K562 treated with DMSO at 1 percent for 48 hours (cell line): ENCODE measurements around the gene MRPL2. TPM values are rescaled to one million over a fixed set of nuclear protein-coding genes. Genes with fewer than 3 reads are reported as not detected.

Source experiments
- total RNA-seq: library from RNA; unstranded; fragments of 300-600 nt; gene quantifications from 2 replicates; pipeline ENCODE4 v1.2.3, GENCODE V29; 2022; ENCODE audit warnings: low replicate concordance; ENCODE audit errors: extremely low read depth

MRPL2 gene
- not detected in 2 replicates for total RNA-seq

GRCh38 chr6:43059168-43060033 is at the start of gene MRPL2, which contains the start of gene KLC4:
TSS of gene MRPL2 (minus strand) at chr6:43059434. CDS start at chr6:43059381, 53 bp downstream.
TSS of gene KLC4 (plus strand) at chr6:43059631. CDS start at chr6:43061336, 1,705 bp downstream.

GRCh38 chr6:43075670-43076463 is 16.6 kb upstream of the MRPL2 start, which contains the start of gene PTK7:
TSS of gene PTK7 (plus strand) at chr6:43076314. CDS start at chr6:43076489, 175 bp downstream.

GRCh38 chr6:43053545-43054205 is 5.6 kb downstream of the MRPL2 start, which contains the start of gene CUL7:
TSS of gene CUL7 (minus strand) at chr6:43053851. CDS start at chr6:43052788, 1,063 bp downstream.

DNA sequence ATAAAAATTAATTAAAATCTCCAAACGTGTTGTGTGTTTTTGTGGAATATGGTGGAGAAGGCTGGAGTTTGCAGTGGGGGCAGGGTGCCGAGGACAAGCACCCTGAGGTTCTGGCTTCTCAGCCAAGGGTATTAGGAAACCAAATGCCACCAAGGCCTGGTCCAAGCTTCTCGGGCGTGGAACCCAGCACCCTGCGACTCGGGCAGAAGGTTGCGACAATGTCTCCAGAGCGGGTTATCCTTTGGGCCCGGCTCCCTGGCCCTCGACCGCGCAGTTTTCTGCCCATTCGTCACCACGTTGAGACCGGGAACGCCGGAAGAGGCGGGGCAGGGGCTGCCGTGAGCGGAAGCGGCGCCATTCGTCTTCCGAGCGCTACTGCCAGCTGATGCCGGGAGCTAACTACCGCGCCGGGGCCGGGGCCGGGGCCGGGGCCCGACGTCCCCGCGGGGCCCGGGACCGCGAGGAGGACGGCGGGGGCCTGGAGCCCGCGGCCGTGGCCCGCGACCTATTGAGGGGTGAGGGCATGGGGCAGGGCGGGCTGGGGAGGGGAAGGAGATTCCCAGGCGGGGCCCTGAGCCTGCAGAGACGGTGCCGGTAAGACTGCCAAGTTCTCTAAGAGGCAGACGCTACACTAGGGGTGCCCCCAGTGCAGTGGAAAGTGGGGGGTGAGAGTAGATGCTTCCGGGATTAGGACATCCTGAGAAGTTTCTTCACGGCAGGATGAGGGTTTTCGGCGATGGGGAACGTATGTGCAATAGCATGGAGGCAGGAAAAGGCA is 37.8 kb downstream of the MRPL2 start, which contains the start of gene RRP36:
RRP36 (plus strand) TSS at position 354 of the 778 bp plus-strand sequence; CDS start at position 386, 32 bp downstream.

DNA sequence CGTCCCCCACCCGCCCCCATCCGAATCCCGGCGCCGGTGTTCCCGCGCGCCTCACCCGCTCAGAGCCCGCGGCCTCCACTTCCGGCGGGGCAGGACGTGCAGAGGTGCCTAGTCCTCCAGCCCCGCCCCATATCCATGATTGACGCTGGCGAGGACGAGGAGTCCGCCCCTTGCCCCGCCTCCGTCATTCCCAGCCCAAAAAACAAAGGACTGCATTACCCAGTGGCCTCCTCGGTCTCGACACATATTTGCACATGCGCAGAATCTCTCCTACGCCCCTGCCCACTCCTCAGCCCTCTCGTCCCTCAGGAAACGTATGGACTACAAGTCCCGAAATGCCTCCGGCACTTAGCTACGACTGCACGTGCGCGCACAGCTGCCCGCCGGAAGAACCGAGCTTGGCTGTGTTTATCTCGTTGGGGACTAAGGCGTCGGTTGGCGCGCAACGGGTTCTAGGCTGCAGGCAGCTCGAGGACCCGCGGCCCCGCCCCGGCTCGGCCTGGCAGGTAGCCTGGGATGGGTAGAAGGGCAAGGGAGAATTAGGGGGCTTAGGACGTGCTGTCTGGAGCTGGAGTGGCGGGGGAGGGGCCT is 45.3 kb downstream of the MRPL2 start, which contains the start of the genes KLHDC3 and MEA1:
KLHDC3 (plus strand) TSS at position 407 of the 591 bp plus-strand sequence. CDS start 2,944 bp downstream, outside the sequence.
MEA1 (minus strand) TSS at position 104 of the 591 bp plus-strand sequence. CDS start 133 bp downstream, outside the sequence.

Other genes with a start within 250 kb of the MRPL2 start
- gene RPL7L1, start 179.8 kb downstream of the MRPL2 start, total RNA-seq: not detected in 2 replicates
- gene PTCRA, start 143.4 kb downstream of the MRPL2 start, total RNA-seq: not detected in 2 replicates
- gene CNPY3, start 130.0 kb downstream of the MRPL2 start, total RNA-seq: not detected in 2 replicates
- not detected in 2 replicates for gene GNMT, start 98.7 kb downstream of the MRPL2 start, total RNA-seq
- not detected in 2 replicates for gene PEX6, start 80.3 kb downstream of the MRPL2 start, total RNA-seq
- gene PPP2R5D, start 74.9 kb downstream of the MRPL2 start, total RNA-seq: not detected in 2 replicates
- gene MEA1, start 45.5 kb downstream of the MRPL2 start, total RNA-seq: not detected in 2 replicates
- gene KLHDC3, start 45.2 kb downstream of the MRPL2 start, total RNA-seq: not detected in 2 replicates
- not detected in 2 replicates for gene RRP36, start 37.8 kb downstream of the MRPL2 start, total RNA-seq
- not detected in 2 replicates for gene CUL7, start 5.6 kb downstream of the MRPL2 start, total RNA-seq
- gene KLC4, start 197 bp upstream of the MRPL2 start, total RNA-seq: not detected in 2 replicates
- gene PTK7, start 16.9 kb upstream of the MRPL2 start, total RNA-seq: 95.7 TPM in 1 of 2 replicates, not detected in the other
- not detected in 2 replicates for gene SRF, start 111.8 kb upstream of the MRPL2 start, total RNA-seq
- gene CUL9, start 122.8 kb upstream of the MRPL2 start, total RNA-seq: not detected in 2 replicates
- not detected in 2 replicates for gene DNPH1, start 170.0 kb upstream of the MRPL2 start, total RNA-seq
- not detected in 2 replicates for gene TTBK1, start 184.0 kb upstream of the MRPL2 start, total RNA-seq
- gene SLC22A7, start 238.8 kb upstream of the MRPL2 start, total RNA-seq: not detected in 2 replicates
- not detected in 2 replicates for gene CRIP3, start 249.4 kb upstream of the MRPL2 start, total RNA-seq